ENCODE results near the gene MYL7. TPM values are rescaled to one million over a fixed set of nuclear protein-coding genes. Genes with fewer than 3 reads are reported as not detected.

MYL7 gene
- total and polyA plus RNA-seq, 2 donors (not counting 3 experiments of a cell fraction or from before 2014, with no cell fraction given), result not detected

GRCh38 chr7:44106311-44107065 lies 34.6 kb downstream of the MYL7 start:
- no peaks in the 10 kb centered on the region for H3K36me3 ChIP-seq (ENCODE audit: control insufficient read depth in 2 of 2, extremely low read depth in 1 of 2, insufficient read depth in 2 of 2, low read length in 2 of 2)
- FAIRE-seq, result no peak
- no peak overlapping the region for H3K4me2 ChIP-seq (ENCODE audit: insufficient read depth, low read length)
- H3K9ac ChIP-seq (replicated peaks; ENCODE audit: extremely low read depth, insufficient read depth, low read length), result no peak overlapping the region
- no peaks in the 10 kb centered on the region for H3K9me3 ChIP-seq (replicated peaks; ENCODE audit: control insufficient read depth, insufficient read depth, low read length)
- no peak overlapping the region for H2AFZ ChIP-seq (ENCODE audit: low read depth, low read length)
- no peaks in the 10 kb centered on the region for H3K9me1 ChIP-seq (replicated peaks; ENCODE audit: control insufficient read depth, extremely low read depth, insufficient read depth, low read length)
- intact Hi-C loops (cut with micrococcal nuclease) (no loop called here), dilution Hi-C loops (cut with MboI; ENCODE audit: extremely low pct_ligation_motif_present, low sequenced_read_pairs) (no loop called here)
- ChIA-PET POLR2A (no interaction called here), CTCF (interaction anchor here (2.1 to 2.8 kb wide), 3 partner anchors 16 to 34 kb away, joined by 6 to 17 read pairs (median 7); partner anchors contain the start of gene POLD2)
- H3K4me3 ChIP-seq (replicated peaks in 1 of 3; ENCODE audit: insufficient read depth in 1 of 3, low read depth in 1 of 3, low read length in 3 of 3), result no peak overlapping the region
- H3K27ac ChIP-seq (ENCODE audit: insufficient read depth, low read depth, low read length), result no peak overlapping the region
- peaks cover 3% of the 10 kb centered on the region for H3K4me1 ChIP-seq (ENCODE audit: control insufficient read depth, extremely low read depth, insufficient read depth, low read length)
- BruUV-seq (replicated peaks), result no TSS peak
- H3K79me2 ChIP-seq (ENCODE audit: control insufficient read depth, insufficient read depth, low read length), result peaks cover 5% of the 10 kb centered on the region
- no peaks in the 10 kb centered on the region for H3K27me3 ChIP-seq (ENCODE audit: control insufficient read depth in 2 of 2, insufficient read depth in 2 of 2, low read length in 2 of 2)
- no peak for DNase-seq (ENCODE audit: low read depth, low spot score)
- TF ChIP-seq, protein P1, sequence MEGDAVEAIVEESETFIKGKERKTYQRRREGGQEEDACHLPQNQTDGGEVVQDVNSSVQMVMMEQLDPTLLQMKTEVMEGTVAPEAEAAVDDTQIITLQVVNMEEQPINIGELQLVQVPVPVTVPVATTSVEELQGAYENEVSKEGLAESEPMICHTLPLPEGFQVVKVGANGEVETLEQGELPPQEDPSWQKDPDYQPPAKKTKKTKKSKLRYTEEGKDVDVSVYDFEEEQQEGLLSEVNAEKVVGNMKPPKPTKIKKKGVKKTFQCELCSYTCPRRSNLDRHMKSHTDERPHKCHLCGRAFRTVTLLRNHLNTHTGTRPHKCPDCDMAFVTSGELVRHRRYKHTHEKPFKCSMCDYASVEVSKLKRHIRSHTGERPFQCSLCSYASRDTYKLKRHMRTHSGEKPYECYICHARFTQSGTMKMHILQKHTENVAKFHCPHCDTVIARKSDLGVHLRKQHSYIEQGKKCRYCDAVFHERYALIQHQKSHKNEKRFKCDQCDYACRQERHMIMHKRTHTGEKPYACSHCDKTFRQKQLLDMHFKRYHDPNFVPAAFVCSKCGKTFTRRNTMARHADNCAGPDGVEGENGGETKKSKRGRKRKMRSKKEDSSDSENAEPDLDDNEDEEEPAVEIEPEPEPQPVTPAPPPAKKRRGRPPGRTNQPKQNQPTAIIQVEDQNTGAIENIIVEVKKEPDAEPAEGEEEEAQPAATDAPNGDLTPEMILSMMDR (IDR thresholded peaks at IDR 0.05; ENCODE audit: extremely low read depth in 1 of 2, insufficient read depth in 1 of 2, low read depth in 1 of 2, low read length in 2 of 2), result no peak
- no peak for TF ChIP-seq JUN (IDR thresholded peaks at IDR 0.05; ENCODE audit: borderline replicate concordance, insufficient read depth, insufficient read length, low read depth)
- no peak for TF ChIP-seq FOS (IDR thresholded peaks at IDR 0.05; ENCODE audit: borderline replicate concordance, insufficient read depth, low read length)
- no peak for TF ChIP-seq GATA2 (IDR thresholded peaks at IDR 0.05; ENCODE audit: insufficient read depth, insufficient read length, low read depth, low read length)
- no peak for TF ChIP-seq EZH2 (IDR thresholded peaks at IDR 0.05; ENCODE audit: borderline replicate concordance, low read depth, low read length, severe bottlenecking)
- no peak for TF ChIP-seq MYC (IDR thresholded peaks at IDR 0.05; ENCODE audit: low read depth, low read length)
- no peaks in the 10 kb centered on the region for H4K20me1 ChIP-seq (replicated peaks; ENCODE audit: control insufficient read depth, extremely low read depth, insufficient read depth, low read length)

Data from endothelial cell of umbilical vein (primary cell).